GM12878 (cell line): ENCODE data around the gene SH2D7. TPM values are rescaled to one million over a fixed set of nuclear protein-coding genes. Genes with fewer than 3 reads are reported as not detected.

Experiments
- ATAC-seq: fragments of 200-7000 bp; cut with Tn5 transposase; 3 replicates; pipeline ENCODE4 v1.9.1; 2020; ENCODE audit warnings: mild to moderate bottlenecking, moderate library complexity
- BruUV-seq: library from RNA; stranded (reverse); fragments of 400-500 nt; replicated peaks from 2 replicates; lab custom pipeline; 2021; lab: Mats Ljungman, UMichigan
- CTCF ChIA-PET: fragments of 300-600 bp; sonication (Branson Sonifier 250); formaldehyde crosslinking; extraction: SDS; loops from one replicate; lab custom pipeline; 2021; ENCODE audit warnings: inconsistent platforms; lab: Yijun Ruan, JAX
- POLR2A ChIA-PET: fragments of 350-600 bp; formaldehyde crosslinking; extraction: SDS; loops from one replicate; lab custom pipeline; 2021; ENCODE audit warnings: inconsistent platforms; lab: Charles Lee
- RAD21 ChIA-PET: fragments of 300-600 bp; sonication (Branson Sonifier 250); formaldehyde crosslinking; loops from one replicate; lab custom pipeline; 2023; ENCODE audit warnings: antibody characterized with exemption; ENCODE audit not compliant: unreplicated experiment; lab: Charles Lee
- SMC1A ChIA-PET: fragments of 300-600 bp; sonication (Branson Sonifier 250); formaldehyde crosslinking; loops from one replicate; lab custom pipeline; 2023; ENCODE audit not compliant: unreplicated experiment, uncharacterized antibody; lab: Charles Lee
- DNase-seq: peaks from one replicate; pipeline ENCODE4 v3.0.0-alpha.2; 2011; ENCODE audit warnings: low read depth, low spot score
- FAIRE-seq: peaks from 3 replicates; lab custom pipeline; 2011; peaks lifted over from hg19 to GRCh38; lab: Jason Lieb, UNC
- H2AFZ ChIP-seq: 2 replicates; pipeline ENCODE4 v1.6.0; 2011; ENCODE audit warnings: low read depth, low read length, control low read depth; ENCODE audit not compliant: control insufficient read depth
- H3K27ac ChIP-seq: 2 replicates; pipeline ENCODE4 v1.5.1; 2011; ENCODE audit warnings: control low read depth; ENCODE audit not compliant: control insufficient read depth, insufficient read depth
- H3K27me3 ChIP-seq, 2 experiments: replicated peaks in 1 of 2; 2 replicates each; pipeline versions ENCODE4 v1.6.0 to v1.6.1; 2011; ENCODE audit warnings: low read length in 1 of 2; ENCODE audit not compliant: control insufficient read depth in 2 of 2, insufficient read depth in 2 of 2
- H3K36me3 ChIP-seq, 2 experiments: 2 replicates each; pipeline ENCODE4 v1.5.1; 2011; ENCODE audit warnings: low read length in 1 of 2; ENCODE audit not compliant: control insufficient read depth in 2 of 2, insufficient read depth in 2 of 2
- H3K4me1 ChIP-seq: 2 replicates; pipeline ENCODE4 v1.6.1; 2011; ENCODE audit warnings: mild to moderate bottlenecking, low read length, moderate library complexity, mixed read lengths; ENCODE audit not compliant: control insufficient read depth, insufficient read depth
- H3K4me2 ChIP-seq: 2 replicates; pipeline ENCODE4 v1.6.0; 2011; ENCODE audit warnings: control low read depth; ENCODE audit not compliant: control insufficient read depth, insufficient read depth
- H3K4me3 ChIP-seq: fragments of 200-600 bp; sonication (generic); 2 replicates; pipeline ENCODE4 v1.5.1; 2016
- H3K79me2 ChIP-seq: 2 replicates; pipeline ENCODE4 v1.6.0; 2011; ENCODE audit warnings: low read length; ENCODE audit not compliant: control insufficient read depth, insufficient read depth
- H3K9ac ChIP-seq: 2 replicates; pipeline ENCODE4 v1.8.0; 2011; ENCODE audit warnings: low read length, control low read depth, mixed read lengths; ENCODE audit not compliant: control insufficient read depth, insufficient read depth
- H3K9me3 ChIP-seq: replicated peaks from 3 replicates; pipeline ENCODE4 v1.5.1; 2011; ENCODE audit warnings: mild to moderate bottlenecking, low read length; ENCODE audit not compliant: control insufficient read depth, insufficient read depth
- H4K20me1 ChIP-seq: 2 replicates; pipeline ENCODE4 v1.6.0; 2011; ENCODE audit not compliant: control insufficient read depth, insufficient read depth
- BMI1 ChIP-seq: fragments of 450-650 bp; IDR thresholded peaks from 2 replicates; pipeline ENCODE4 v1.6.1; 2016; ENCODE audit warnings: mild to moderate bottlenecking, moderate library complexity, borderline replicate concordance
- CBFB ChIP-seq: IDR thresholded peaks from 2 replicates; pipeline ENCODE4 v1.6.1; 2016; ENCODE audit warnings: antibody characterized with exemption, low read depth
- CBX3 ChIP-seq: fragments of 200-600 bp; sonication (generic); IDR thresholded peaks from 2 replicates; pipeline ENCODE4 v1.6.1; 2016; ENCODE audit warnings: low read depth, borderline replicate concordance
- EED ChIP-seq: sonication (generic); IDR thresholded peaks from 2 replicates; pipeline ENCODE4 v1.6.1; 2016; ENCODE audit warnings: antibody characterized with exemption, low read depth
- HDAC6 ChIP-seq: fragments of 200-600 bp; sonication (generic); IDR thresholded peaks from one replicate; pipeline ENCODE4 v1.8.0; 2017; ENCODE audit warnings: antibody characterized with exemption; ENCODE audit not compliant: unreplicated experiment
- MTA3 ChIP-seq: IDR thresholded peaks from 2 replicates; pipeline ENCODE4 v1.6.1; 2012; ENCODE audit warnings: low read length, inconsistent platforms, borderline replicate concordance
- ZSCAN29 ChIP-seq: fragments of 450-650 bp; IDR thresholded peaks from 2 replicates; pipeline ENCODE4 v1.6.1; 2017; ENCODE audit warnings: mild to moderate bottlenecking, moderate library complexity
- in situ Hi-C: fragments of 300-500 bp; cut with MboI; formaldehyde crosslinking; loops from 9 replicates; pipeline ENCODE4 v1.14.3; 2018; ENCODE audit warnings: mixed read lengths
- intact Hi-C: fragments of 100-400 bp; cut with micrococcal nuclease; formaldehyde crosslinking; loops from one replicate; pipeline ENCODE4 v1.14.2; 2022; ENCODE audit not compliant: unreplicated experiment
- polyA plus RNA-seq, 11 experiments: library from polyadenylated mRNA; depleted of rRNA in 4 of 11; unstranded in 6 of 11; stranded (reverse) in 5 of 11; fragments of >200 nt; fragmentation: Nextera tagmentation in 4 of 11; fragmentation: Illumina TruSeq in 1 of 11; extraction: Ambion mirVana in 4 of 11; extraction: Trizol in 1 of 11; gene quantifications; 1 replicate in 1 of 11; 2 replicates in 10 of 11; pipeline versions ENCODE4 v1.2.1 to v1.2.3, GENCODE V29; 2011 to 2016; ENCODE audit warnings: inconsistent platforms in 2 of 11, missing spikeins in 2 of 11, low read depth in 1 of 11
- total RNA-seq, 4 experiments: library from RNA; depleted of rRNA in 3 of 4; stranded (reverse); fragments of >200 nt in 3 of 4; fragmentation: Illumina TruSeq in 1 of 4; extraction: Trizol in 1 of 4; gene quantifications; 2 replicates each; pipeline versions ENCODE4 v1.2.1 to v1.2.3, GENCODE V29; 2013 to 2021
- TF ChIP-seq, protein P1 (sequence below): IDR thresholded peaks from 2 replicates; pipeline ENCODE4 v1.6.1; 2012; ENCODE audit warnings: improper control_type of control experiment, low read depth, low read length; ENCODE audit not compliant: insufficient replicate concordance
- TF ChIP-seq, protein P2 (sequence below): fragments of 450-650 bp; IDR thresholded peaks from 2 replicates; pipeline ENCODE4 v1.6.1; 2017; ENCODE audit warnings: mild to moderate bottlenecking, moderate library complexity
- TF ChIP-seq, protein P3 (sequence below): fragments of 450-650 bp; IDR thresholded peaks from 2 replicates; pipeline ENCODE4 v1.6.1; 2017; ENCODE audit warnings: mild to moderate bottlenecking

The SH2D7 gene
- total and polyA plus RNA-seq, 10 of the 15 experiments (the other 5 are each of a cell fraction or from before 2014, with no cell fraction given), result 0.04 to 0.06 TPM; not detected in 8

DNA sequence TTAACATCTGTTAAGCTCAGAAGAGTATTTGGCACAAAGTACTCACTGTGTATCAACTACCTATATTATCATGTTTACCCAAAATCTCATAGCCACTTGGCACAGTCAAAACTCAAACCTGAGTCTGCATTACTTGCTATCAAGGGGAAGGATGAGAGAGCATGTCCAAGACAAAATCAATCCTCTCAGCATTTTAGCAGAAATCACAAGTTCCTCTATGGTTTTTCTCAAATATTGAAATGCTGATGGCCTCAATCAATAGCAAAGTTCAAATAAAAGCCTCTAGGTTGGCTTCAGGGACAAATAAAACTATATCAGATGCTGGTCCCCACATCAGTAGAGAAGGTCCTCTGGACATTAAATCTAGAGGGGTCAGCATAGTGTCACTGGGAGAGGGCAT is 29.1 kb upstream of the SH2D7 start:
- no TSS peak for BruUV-seq
- ChIA-PET CTCF (interaction anchor here (0.9 to 8.2 kb wide), 11 partner anchors 8 to 193 kb away, joined by 3 to 87 read pairs (median 5); no protein-coding TSS in a partner anchor), SMC1A (interaction anchor here (0.7 to 8.1 kb wide), 15 partner anchors 8 to 103 kb away, joined by 3 to 119 read pairs (median 6); no protein-coding TSS in a partner anchor), RAD21 (interaction anchor here (1.0 to 3.7 kb wide), 9 partner anchors 10 to 49 kb away, joined by 3 to 48 read pairs (median 6); no protein-coding TSS in a partner anchor), POLR2A (interaction anchor here (0.9 to 5.7 kb wide), 6 partner anchors 9 to 29 kb away, joined by 3 to 50 read pairs (median 8); no protein-coding TSS in a partner anchor)
- H3K36me3 ChIP-seq, result no peaks in the 10 kb centered on the region
- H3K4me1 ChIP-seq, result peaks cover 65% of the 10 kb centered on the region
- TF ChIP-seq, protein P1, sequence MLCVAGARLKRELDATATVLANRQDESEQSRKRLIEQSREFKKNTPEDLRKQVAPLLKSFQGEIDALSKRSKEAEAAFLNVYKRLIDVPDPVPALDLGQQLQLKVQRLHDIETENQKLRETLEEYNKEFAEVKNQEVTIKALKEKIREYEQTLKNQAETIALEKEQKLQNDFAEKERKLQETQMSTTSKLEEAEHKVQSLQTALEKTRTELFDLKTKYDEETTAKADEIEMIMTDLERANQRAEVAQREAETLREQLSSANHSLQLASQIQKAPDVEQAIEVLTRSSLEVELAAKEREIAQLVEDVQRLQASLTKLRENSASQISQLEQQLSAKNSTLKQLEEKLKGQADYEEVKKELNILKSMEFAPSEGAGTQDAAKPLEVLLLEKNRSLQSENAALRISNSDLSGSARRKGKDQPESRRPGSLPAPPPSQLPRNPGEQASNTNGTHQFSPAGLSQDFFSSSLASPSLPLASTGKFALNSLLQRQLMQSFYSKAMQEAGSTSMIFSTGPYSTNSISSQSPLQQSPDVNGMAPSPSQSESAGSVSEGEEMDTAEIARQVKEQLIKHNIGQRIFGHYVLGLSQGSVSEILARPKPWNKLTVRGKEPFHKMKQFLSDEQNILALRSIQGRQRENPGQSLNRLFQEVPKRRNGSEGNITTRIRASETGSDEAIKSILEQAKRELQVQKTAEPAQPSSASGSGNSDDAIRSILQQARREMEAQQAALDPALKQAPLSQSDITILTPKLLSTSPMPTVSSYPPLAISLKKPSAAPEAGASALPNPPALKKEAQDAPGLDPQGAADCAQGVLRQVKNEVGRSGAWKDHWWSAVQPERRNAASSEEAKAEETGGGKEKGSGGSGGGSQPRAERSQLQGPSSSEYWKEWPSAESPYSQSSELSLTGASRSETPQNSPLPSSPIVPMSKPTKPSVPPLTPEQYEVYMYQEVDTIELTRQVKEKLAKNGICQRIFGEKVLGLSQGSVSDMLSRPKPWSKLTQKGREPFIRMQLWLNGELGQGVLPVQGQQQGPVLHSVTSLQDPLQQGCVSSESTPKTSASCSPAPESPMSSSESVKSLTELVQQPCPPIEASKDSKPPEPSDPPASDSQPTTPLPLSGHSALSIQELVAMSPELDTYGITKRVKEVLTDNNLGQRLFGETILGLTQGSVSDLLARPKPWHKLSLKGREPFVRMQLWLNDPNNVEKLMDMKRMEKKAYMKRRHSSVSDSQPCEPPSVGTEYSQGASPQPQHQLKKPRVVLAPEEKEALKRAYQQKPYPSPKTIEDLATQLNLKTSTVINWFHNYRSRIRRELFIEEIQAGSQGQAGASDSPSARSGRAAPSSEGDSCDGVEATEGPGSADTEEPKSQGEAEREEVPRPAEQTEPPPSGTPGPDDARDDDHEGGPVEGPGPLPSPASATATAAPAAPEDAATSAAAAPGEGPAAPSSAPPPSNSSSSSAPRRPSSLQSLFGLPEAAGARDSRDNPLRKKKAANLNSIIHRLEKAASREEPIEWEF, result no peak
- no peak for TF ChIP-seq EED
- no peak for TF ChIP-seq BMI1
- TF ChIP-seq, protein P2, sequence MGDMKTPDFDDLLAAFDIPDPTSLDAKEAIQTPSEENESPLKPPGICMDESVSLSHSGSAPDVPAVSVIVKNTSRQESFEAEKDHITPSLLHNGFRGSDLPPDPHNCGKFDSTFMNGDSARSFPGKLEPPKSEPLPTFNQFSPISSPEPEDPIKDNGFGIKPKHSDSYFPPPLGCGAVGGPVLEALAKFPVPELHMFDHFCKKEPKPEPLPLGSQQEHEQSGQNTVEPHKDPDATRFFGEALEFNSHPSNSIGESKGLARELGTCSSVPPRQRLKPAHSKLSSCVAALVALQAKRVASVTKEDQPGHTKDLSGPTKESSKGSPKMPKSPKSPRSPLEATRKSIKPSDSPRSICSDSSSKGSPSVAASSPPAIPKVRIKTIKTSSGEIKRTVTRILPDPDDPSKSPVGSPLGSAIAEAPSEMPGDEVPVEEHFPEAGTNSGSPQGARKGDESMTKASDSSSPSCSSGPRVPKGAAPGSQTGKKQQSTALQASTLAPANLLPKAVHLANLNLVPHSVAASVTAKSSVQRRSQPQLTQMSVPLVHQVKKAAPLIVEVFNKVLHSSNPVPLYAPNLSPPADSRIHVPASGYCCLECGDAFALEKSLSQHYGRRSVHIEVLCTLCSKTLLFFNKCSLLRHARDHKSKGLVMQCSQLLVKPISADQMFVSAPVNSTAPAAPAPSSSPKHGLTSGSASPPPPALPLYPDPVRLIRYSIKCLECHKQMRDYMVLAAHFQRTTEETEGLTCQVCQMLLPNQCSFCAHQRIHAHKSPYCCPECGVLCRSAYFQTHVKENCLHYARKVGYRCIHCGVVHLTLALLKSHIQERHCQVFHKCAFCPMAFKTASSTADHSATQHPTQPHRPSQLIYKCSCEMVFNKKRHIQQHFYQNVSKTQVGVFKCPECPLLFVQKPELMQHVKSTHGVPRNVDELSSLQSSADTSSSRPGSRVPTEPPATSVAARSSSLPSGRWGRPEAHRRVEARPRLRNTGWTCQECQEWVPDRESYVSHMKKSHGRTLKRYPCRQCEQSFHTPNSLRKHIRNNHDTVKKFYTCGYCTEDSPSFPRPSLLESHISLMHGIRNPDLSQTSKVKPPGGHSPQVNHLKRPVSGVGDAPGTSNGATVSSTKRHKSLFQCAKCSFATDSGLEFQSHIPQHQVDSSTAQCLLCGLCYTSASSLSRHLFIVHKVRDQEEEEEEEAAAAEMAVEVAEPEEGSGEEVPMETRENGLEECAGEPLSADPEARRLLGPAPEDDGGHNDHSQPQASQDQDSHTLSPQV, result no peak
- no peak for TF ChIP-seq ZSCAN29
- TF ChIP-seq HDAC6, result no peak
- TF ChIP-seq CBX3, result no peak
- no peak for TF ChIP-seq MTA3
- no peak for TF ChIP-seq CBFB
- TF ChIP-seq, protein P3, sequence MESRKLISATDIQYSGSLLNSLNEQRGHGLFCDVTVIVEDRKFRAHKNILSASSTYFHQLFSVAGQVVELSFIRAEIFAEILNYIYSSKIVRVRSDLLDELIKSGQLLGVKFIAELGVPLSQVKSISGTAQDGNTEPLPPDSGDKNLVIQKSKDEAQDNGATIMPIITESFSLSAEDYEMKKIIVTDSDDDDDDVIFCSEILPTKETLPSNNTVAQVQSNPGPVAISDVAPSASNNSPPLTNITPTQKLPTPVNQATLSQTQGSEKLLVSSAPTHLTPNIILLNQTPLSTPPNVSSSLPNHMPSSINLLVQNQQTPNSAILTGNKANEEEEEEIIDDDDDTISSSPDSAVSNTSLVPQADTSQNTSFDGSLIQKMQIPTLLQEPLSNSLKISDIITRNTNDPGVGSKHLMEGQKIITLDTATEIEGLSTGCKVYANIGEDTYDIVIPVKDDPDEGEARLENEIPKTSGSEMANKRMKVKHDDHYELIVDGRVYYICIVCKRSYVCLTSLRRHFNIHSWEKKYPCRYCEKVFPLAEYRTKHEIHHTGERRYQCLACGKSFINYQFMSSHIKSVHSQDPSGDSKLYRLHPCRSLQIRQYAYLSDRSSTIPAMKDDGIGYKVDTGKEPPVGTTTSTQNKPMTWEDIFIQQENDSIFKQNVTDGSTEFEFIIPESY, result no peak
- H2AFZ ChIP-seq, result no peak overlapping the region
- no peak overlapping the region for H3K9ac ChIP-seq
- intact Hi-C loops, result no loop called here
- H3K27me3 ChIP-seq, result no peaks in the 10 kb centered on the region
- H4K20me1 ChIP-seq, result no peaks in the 10 kb centered on the region
- peaks cover 99% of the 10 kb centered on the region for H3K79me2 ChIP-seq
- in situ Hi-C loops, result no loop called here
- peak overlapping the region; percentile 92 for H3K27ac ChIP-seq
- 0 out of 2 replicates have a peak overlapping the region, but pooled peaks have one; percentile 6 for H3K4me3 ChIP-seq
- ATAC-seq (no peak), FAIRE-seq (no peak), DNase-seq (no peak)
- no peaks in the 10 kb centered on the region for H3K9me3 ChIP-seq
- peak overlapping the region; percentile 93 for H3K4me2 ChIP-seq
